H9 (cell line): Measurements from ENCODE around the gene SH3RF3. TPM values are rescaled to one million over a fixed set of nuclear protein-coding genes. Genes with fewer than 3 reads are reported as not detected.

Experiments
- DNase-seq: peaks from one replicate; pipeline ENCODE4 v3.0.0-alpha.2; 2017
- H2AFZ ChIP-seq: one replicate; pipeline ENCODE4 v1.6.1; 2013; ENCODE audit warnings: mild to moderate bottlenecking, low read length, control low read depth, moderate library complexity
- H2AK5ac ChIP-seq: 2 replicates; pipeline ENCODE4 v1.6.1; 2013; ENCODE audit warnings: low read length, control low read depth, mixed read lengths; ENCODE audit not compliant: insufficient read length
- H2BK120ac ChIP-seq: one replicate; pipeline ENCODE4 v1.6.1; 2013; ENCODE audit warnings: low read depth, mild to moderate bottlenecking, low read length, control low read depth, inconsistent platforms; ENCODE audit not compliant: poor library complexity, severe bottlenecking
- H2BK12ac ChIP-seq: 2 replicates; pipeline ENCODE4 v1.6.1; 2013; ENCODE audit warnings: low read length, control low read depth, mixed read lengths, low read depth; ENCODE audit not compliant: insufficient read length
- H2BK15ac ChIP-seq: 2 replicates; pipeline ENCODE4 v1.6.1; 2013; ENCODE audit warnings: low read depth, low read length, control low read depth
- H2BK20ac ChIP-seq: one replicate; pipeline ENCODE4 v1.6.1; 2013; ENCODE audit warnings: low read depth, mild to moderate bottlenecking, low read length, control low read depth, inconsistent platforms; ENCODE audit not compliant: poor library complexity, severe bottlenecking
- H2BK5ac ChIP-seq: 2 replicates; pipeline ENCODE4 v1.6.1; 2013; ENCODE audit warnings: low read length, control low read depth, mixed read lengths; ENCODE audit not compliant: insufficient read length
- H3K14ac ChIP-seq: 2 replicates; pipeline ENCODE4 v1.6.1; 2013; ENCODE audit warnings: low read length, control low read depth; ENCODE audit not compliant: insufficient read depth
- H3K18ac ChIP-seq: 2 replicates; pipeline ENCODE4 v1.6.1; 2013; ENCODE audit warnings: low read depth, mild to moderate bottlenecking, mixed read lengths, low read length, control low read depth; ENCODE audit not compliant: insufficient read length
- H3K23ac ChIP-seq: 2 replicates; pipeline ENCODE4 v1.6.1; 2013; ENCODE audit warnings: low read length, control low read depth, mixed read lengths, low read depth; ENCODE audit not compliant: insufficient read length
- H3K23me2 ChIP-seq: 2 replicates; pipeline ENCODE4 v1.6.1; 2013; ENCODE audit warnings: low read depth, mild to moderate bottlenecking, mixed read lengths, low read length, control low read depth; ENCODE audit not compliant: insufficient read length, poor library complexity, severe bottlenecking
- H3K27ac ChIP-seq: 2 replicates; pipeline ENCODE4 v1.5.1; 2013; ENCODE audit warnings: low read length, control low read depth, mixed read lengths, low read depth; ENCODE audit not compliant: insufficient read length
- H3K27me3 ChIP-seq: 2 replicates; pipeline ENCODE4 v1.6.1; 2013; ENCODE audit warnings: low read length, control low read depth, inconsistent platforms; ENCODE audit not compliant: insufficient read depth
- H3K4ac ChIP-seq: 2 replicates; pipeline ENCODE4 v1.6.1; 2013; ENCODE audit warnings: low read depth, mild to moderate bottlenecking, control low read depth, inconsistent platforms, low read length, moderate library complexity
- H3K4me1 ChIP-seq: 2 replicates; pipeline ENCODE4 v1.6.1; 2013; ENCODE audit warnings: low read length, control low read depth, inconsistent platforms; ENCODE audit not compliant: insufficient read depth
- H3K4me2 ChIP-seq: 2 replicates; pipeline ENCODE4 v1.6.1; 2013; ENCODE audit warnings: low read length, control low read depth, mixed read lengths; ENCODE audit not compliant: insufficient read length, insufficient read depth
- H3K56ac ChIP-seq: 2 replicates; pipeline ENCODE4 v1.6.1; 2013; ENCODE audit warnings: low read depth, mild to moderate bottlenecking, mixed read lengths, low read length, control low read depth; ENCODE audit not compliant: insufficient read length
- H3K79me1 ChIP-seq: 2 replicates; pipeline ENCODE4 v1.6.1; 2013; ENCODE audit warnings: low read depth, mild to moderate bottlenecking, moderate library complexity, low read length, control low read depth, inconsistent platforms; ENCODE audit not compliant: insufficient read depth, poor library complexity, severe bottlenecking
- H3K79me2 ChIP-seq: 2 replicates; pipeline ENCODE4 v1.6.1; 2013; ENCODE audit warnings: low read length, control low read depth, inconsistent platforms; ENCODE audit not compliant: insufficient read depth
- H3K9ac ChIP-seq: 2 replicates; pipeline ENCODE4 v1.6.1; 2013; ENCODE audit warnings: low read length, control low read depth, mixed read lengths; ENCODE audit not compliant: insufficient read length; ENCODE audit errors: extremely low read depth
- H3K9me3 ChIP-seq: one replicate; pipeline ENCODE4 v1.6.1; 2013; ENCODE audit warnings: low read depth, low read length, inconsistent platforms; ENCODE audit not compliant: control insufficient read depth
- H3T11ph ChIP-seq: one replicate; pipeline ENCODE4 v1.6.1; 2013; ENCODE audit warnings: mild to moderate bottlenecking, low read length, control low read depth, inconsistent platforms
- H4K20me1 ChIP-seq: one replicate; pipeline ENCODE4 v1.6.1; 2013; ENCODE audit not compliant: control insufficient read depth, insufficient read length, insufficient read depth
- H4K5ac ChIP-seq: 2 replicates; pipeline ENCODE4 v1.6.1; 2013; ENCODE audit warnings: low read depth, mild to moderate bottlenecking, mixed read lengths, low read length, control low read depth; ENCODE audit not compliant: insufficient read length
- H4K8ac ChIP-seq: replicated peaks from 2 replicates; pipeline ENCODE4 v1.6.1; 2013; ENCODE audit warnings: low read length, control low read depth, mixed read lengths, low read depth; ENCODE audit not compliant: insufficient read length
- H4K91ac ChIP-seq: 2 replicates; pipeline ENCODE4 v1.6.1; 2013; ENCODE audit warnings: low read depth, mild to moderate bottlenecking, moderate library complexity, mixed read lengths, low read length, control low read depth; ENCODE audit not compliant: insufficient read length
- H3K27ac Mint-ChIP-seq, 3 experiments: 2 replicates in 2 of 3; 3 replicates in 1 of 3; pipeline ENCODE4 v1.8.0; 2020 to 2021; ENCODE audit warnings: mixed read lengths in 3 of 3, mild to moderate bottlenecking in 1 of 3, moderate library complexity in 1 of 3
- H3K27me3 Mint-ChIP-seq: 2 replicates; pipeline ENCODE4 v1.8.0; 2021; ENCODE audit warnings: low read depth, mild to moderate bottlenecking, moderate library complexity, mixed read lengths
- H3K36me3 Mint-ChIP-seq, 3 experiments: 2 replicates in 2 of 3; 3 replicates in 1 of 3; pipeline ENCODE4 v1.8.0; 2020 to 2021; ENCODE audit warnings: low read depth in 3 of 3, mixed read lengths in 3 of 3; ENCODE audit not compliant: insufficient read depth in 1 of 3
- H3K4me1 Mint-ChIP-seq, 2 experiments: 2 replicates each; pipeline ENCODE4 v1.8.0; 2020; ENCODE audit warnings: mixed read lengths in 2 of 2
- H3K4me3 Mint-ChIP-seq, 2 experiments: 2 replicates in 1 of 2; 3 replicates in 1 of 2; pipeline ENCODE4 v1.8.0; 2020 to 2021; ENCODE audit warnings: mild to moderate bottlenecking in 2 of 2, mixed read lengths in 2 of 2, moderate library complexity in 1 of 2
- H3K9me3 Mint-ChIP-seq, 2 experiments: 2 replicates in 1 of 2; 3 replicates in 1 of 2; pipeline ENCODE4 v1.8.0; 2020; ENCODE audit warnings: mild to moderate bottlenecking in 2 of 2, mixed read lengths in 2 of 2, moderate library complexity in 1 of 2
- WGBS: extraction: QIAGEN DNeasy Blood & Tissue Kit; methylation state at CpG from one replicate; pipeline ENCODE4 v1.1.7; 2013; ENCODE audit warnings: missing lambda C conversion rate, low lambda C conversion rate, mixed read lengths; ENCODE audit not compliant: insufficient read length; ENCODE audit errors: extremely low coverage; 5-methylcytosine and 5-hydroxymethylcytosine counted together
- total RNA-seq: library from RNA; stranded (reverse); gene quantifications from 2 replicates; pipeline ENCODE4 v1.2.1, GENCODE V29; 2021
- TF ChIP-seq, protein P1 (sequence below): fragments of 200-600 bp; sonication (generic); conservative IDR thresholded peaks from 3 replicates; pipeline ENCODE4 v1.8.0; 2021; ENCODE audit warnings: antibody characterized with exemption, mild to moderate bottlenecking

Gene SH3RF3
- total RNA-seq, 1 experiment from 2014 or later: 0.46 TPM

GRCh38 chr2:109433926-109434325, 304.9 kb downstream of the SH3RF3 start:
- Mint-ChIP-seq H3K36me3 (no peaks in the 10 kb centered on the region), H3K27ac (no peak overlapping the region), H3K4me1 (peaks cover 2% of the 10 kb centered on the region in 2 experiments; a peak in 1 of 4 replicates), H3K27me3 (peaks cover 3% of the 10 kb centered on the region; the same call in 1 of the 2 replicates), H3K4me3 (no peak overlapping the region), H3K9me3 (no peaks in the 10 kb centered on the region)
- H3K23ac ChIP-seq: no peak overlapping the region
- no peaks in the 10 kb centered on the region for H3K79me2 ChIP-seq
- TF ChIP-seq, protein P1, sequence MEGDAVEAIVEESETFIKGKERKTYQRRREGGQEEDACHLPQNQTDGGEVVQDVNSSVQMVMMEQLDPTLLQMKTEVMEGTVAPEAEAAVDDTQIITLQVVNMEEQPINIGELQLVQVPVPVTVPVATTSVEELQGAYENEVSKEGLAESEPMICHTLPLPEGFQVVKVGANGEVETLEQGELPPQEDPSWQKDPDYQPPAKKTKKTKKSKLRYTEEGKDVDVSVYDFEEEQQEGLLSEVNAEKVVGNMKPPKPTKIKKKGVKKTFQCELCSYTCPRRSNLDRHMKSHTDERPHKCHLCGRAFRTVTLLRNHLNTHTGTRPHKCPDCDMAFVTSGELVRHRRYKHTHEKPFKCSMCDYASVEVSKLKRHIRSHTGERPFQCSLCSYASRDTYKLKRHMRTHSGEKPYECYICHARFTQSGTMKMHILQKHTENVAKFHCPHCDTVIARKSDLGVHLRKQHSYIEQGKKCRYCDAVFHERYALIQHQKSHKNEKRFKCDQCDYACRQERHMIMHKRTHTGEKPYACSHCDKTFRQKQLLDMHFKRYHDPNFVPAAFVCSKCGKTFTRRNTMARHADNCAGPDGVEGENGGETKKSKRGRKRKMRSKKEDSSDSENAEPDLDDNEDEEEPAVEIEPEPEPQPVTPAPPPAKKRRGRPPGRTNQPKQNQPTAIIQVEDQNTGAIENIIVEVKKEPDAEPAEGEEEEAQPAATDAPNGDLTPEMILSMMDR: no peak
- H4K20me1 ChIP-seq: no peaks in the 10 kb centered on the region
- no peak overlapping the region for H2BK20ac ChIP-seq
- H3K14ac ChIP-seq: no peak overlapping the region
- no peak overlapping the region for H2BK120ac ChIP-seq
- DNase-seq: no peak
- no peak overlapping the region for H3K4ac ChIP-seq
- H3K4me1 ChIP-seq: no peaks in the 10 kb centered on the region
- H2AFZ ChIP-seq: no peak overlapping the region
- H3T11ph ChIP-seq: no peak overlapping the region
- no peaks in the 10 kb centered on the region for H3K27me3 ChIP-seq
- H3K56ac ChIP-seq: no peak overlapping the region
- H4K8ac ChIP-seq: no peak overlapping the region
- WGBS: no CpG with 5 or more reads among the region's 10 CpGs
- H3K4me2 ChIP-seq: no peak overlapping the region
- no peaks in the 10 kb centered on the region for H3K79me1 ChIP-seq
- no peak overlapping the region for H2BK12ac ChIP-seq
- H3K9me3 ChIP-seq: no peaks in the 10 kb centered on the region
- H4K5ac ChIP-seq: no peak overlapping the region
- no peak overlapping the region for H2BK5ac ChIP-seq
- no peak overlapping the region for H2AK5ac ChIP-seq
- no peak overlapping the region for H4K91ac ChIP-seq
- H3K23me2 ChIP-seq: no peaks in the 10 kb centered on the region
- no peak overlapping the region for H3K9ac ChIP-seq
- H3K18ac ChIP-seq: no peak overlapping the region
- no peak overlapping the region for H3K27ac ChIP-seq
- no peak overlapping the region for H2BK15ac ChIP-seq
